HG02943 (cell line): ENCODE results near the gene GLT1D1.
"Not testable (repeated sequence)": the region's sequence is repeated elsewhere in the genome, so short reads cannot be mapped to it uniquely, and the experiment has no call there.

ENCODE experiments used
- ATAC-seq: cut with Tn5 transposase; IDR thresholded peaks from one replicate; pipeline ENCODE4 v1.9.1; 2021; ENCODE audit warnings: mild to moderate bottlenecking, low read depth, moderate library complexity; ENCODE audit not compliant: unreplicated experiment

GLT1D1 gene

GRCh38 chr12:128852885-128853599, at the start of gene GLT1D1:
TSS of gene GLT1D1 (plus strand) at chr12:128853478. CDS start at chr12:128853582, 104 bp downstream.
- ATAC-seq = no peak

GRCh38 chr12:128803788-128804187, 49.5 kb upstream of the GLT1D1 start:
- no peak for ATAC-seq

GRCh38 chr12:128804762-128805161, 48.5 kb upstream of the GLT1D1 start:
- ATAC-seq = no peak

GRCh38 chr12:128805406-128805805, 47.9 kb upstream of the GLT1D1 start:
- not testable (repeated sequence) for ATAC-seq

- ATAC-seq = no peak
Measured at GRCh38 chr12:128806573-128806972, 46.7 kb upstream of the GLT1D1 start.

GRCh38 chr12:128807161-128807724, 46.0 kb upstream of the GLT1D1 start:
- no peak for ATAC-seq

GRCh38 chr12:128808651-128809050, 44.6 kb upstream of the GLT1D1 start:
- ATAC-seq = no peak

- peak; percentile 90 for ATAC-seq
Measured at GRCh38 chr12:128810182-128811127, 42.8 kb upstream of the GLT1D1 start.

- ATAC-seq = no peak
Measured at GRCh38 chr12:128811806-128812205, 41.5 kb upstream of the GLT1D1 start.

- ATAC-seq = no peak
Measured at GRCh38 chr12:128813392-128813791, 39.9 kb upstream of the GLT1D1 start.

- no peak for ATAC-seq
Measured at GRCh38 chr12:128813883-128814282, 39.4 kb upstream of the GLT1D1 start.

- no peak for ATAC-seq
Measured at GRCh38 chr12:128814411-128815261, 38.6 kb upstream of the GLT1D1 start.

GRCh38 chr12:128815779-128816642, 37.3 kb upstream of the GLT1D1 start:
- ATAC-seq = no peak

- no peak for ATAC-seq
Measured at GRCh38 chr12:128816643-128816920, 36.7 kb upstream of the GLT1D1 start.

GRCh38 chr12:128817111-128818015, 35.9 kb upstream of the GLT1D1 start:
- ATAC-seq = peak; percentile 44

- peak; percentile 40 for ATAC-seq
Measured at GRCh38 chr12:128818065-128819022, 34.9 kb upstream of the GLT1D1 start.
